Fibroblast of mammary gland (primary cell): ENCODE data around the gene ACAD11.
A peak's percentile ranks its signal among the peaks of the same experiment; 100 is the strongest.

Experiments used
- DNase-seq: peaks from one replicate; pipeline ENCODE4 v3.0.0-alpha.2; 2010; ENCODE audit warnings: low read depth
- H3K4me3 ChIP-seq: 2 replicates; pipeline ENCODE4 v1.5.1; 2011; ENCODE audit warnings: low read depth, mild to moderate bottlenecking, low read length, moderate library complexity; ENCODE audit not compliant: control insufficient read depth
- TF ChIP-seq, protein P1 (sequence below): conservative IDR thresholded peaks from 2 replicates; pipeline ENCODE4 v1.5.1; 2011; ENCODE audit warnings: low read depth, low read length, inconsistent platforms; ENCODE audit not compliant: control insufficient read depth, insufficient read depth

ACAD11 gene

DNA sequence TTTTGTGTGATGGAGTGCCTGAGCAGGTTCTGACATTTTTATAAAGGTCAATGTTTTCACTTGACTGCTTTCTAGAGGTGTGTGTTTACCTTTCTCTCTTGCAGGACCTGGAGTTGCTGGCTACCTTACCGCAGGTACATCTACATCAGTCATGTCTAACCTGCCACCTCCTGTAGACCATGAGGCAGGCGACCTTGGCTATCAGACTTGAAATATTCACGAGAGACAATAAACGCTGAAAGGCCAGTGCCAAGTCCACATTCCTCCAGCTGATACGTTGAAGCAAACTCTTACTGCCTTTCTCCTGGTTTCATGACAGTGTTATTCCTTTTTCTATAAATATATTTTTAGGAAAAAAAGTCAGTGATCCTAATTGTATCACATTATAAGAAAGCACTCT, 121.5 kb downstream of the ACAD11 start:
- no peak for DNase-seq
- H3K4me3 ChIP-seq, result no peak overlapping the region
- TF ChIP-seq, protein P1, sequence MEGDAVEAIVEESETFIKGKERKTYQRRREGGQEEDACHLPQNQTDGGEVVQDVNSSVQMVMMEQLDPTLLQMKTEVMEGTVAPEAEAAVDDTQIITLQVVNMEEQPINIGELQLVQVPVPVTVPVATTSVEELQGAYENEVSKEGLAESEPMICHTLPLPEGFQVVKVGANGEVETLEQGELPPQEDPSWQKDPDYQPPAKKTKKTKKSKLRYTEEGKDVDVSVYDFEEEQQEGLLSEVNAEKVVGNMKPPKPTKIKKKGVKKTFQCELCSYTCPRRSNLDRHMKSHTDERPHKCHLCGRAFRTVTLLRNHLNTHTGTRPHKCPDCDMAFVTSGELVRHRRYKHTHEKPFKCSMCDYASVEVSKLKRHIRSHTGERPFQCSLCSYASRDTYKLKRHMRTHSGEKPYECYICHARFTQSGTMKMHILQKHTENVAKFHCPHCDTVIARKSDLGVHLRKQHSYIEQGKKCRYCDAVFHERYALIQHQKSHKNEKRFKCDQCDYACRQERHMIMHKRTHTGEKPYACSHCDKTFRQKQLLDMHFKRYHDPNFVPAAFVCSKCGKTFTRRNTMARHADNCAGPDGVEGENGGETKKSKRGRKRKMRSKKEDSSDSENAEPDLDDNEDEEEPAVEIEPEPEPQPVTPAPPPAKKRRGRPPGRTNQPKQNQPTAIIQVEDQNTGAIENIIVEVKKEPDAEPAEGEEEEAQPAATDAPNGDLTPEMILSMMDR, result no peak

DNA sequence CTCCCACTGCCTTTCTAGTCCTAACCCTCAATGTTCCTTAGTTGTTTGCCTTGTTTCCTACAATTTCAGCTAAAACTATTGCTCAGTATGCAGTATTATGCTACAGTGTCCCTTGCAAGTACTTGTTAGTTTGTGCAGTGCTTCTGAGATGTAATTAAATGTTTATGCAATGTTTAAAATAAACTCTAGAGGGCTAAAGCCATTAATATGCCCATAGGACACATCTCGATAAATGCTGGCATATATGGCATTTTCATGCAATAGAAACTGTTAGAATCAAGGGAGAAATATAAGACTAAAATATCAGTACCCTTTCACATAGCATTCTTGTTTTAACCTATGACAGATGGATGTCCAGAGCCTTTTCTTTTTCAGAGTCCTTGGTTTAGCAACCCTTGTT, 122.3 kb downstream of the ACAD11 start:
- DNase-seq, result no peak
- TF ChIP-seq, protein P1, result peak; percentile 12
- H3K4me3 ChIP-seq, result no peak overlapping the region

DNA sequence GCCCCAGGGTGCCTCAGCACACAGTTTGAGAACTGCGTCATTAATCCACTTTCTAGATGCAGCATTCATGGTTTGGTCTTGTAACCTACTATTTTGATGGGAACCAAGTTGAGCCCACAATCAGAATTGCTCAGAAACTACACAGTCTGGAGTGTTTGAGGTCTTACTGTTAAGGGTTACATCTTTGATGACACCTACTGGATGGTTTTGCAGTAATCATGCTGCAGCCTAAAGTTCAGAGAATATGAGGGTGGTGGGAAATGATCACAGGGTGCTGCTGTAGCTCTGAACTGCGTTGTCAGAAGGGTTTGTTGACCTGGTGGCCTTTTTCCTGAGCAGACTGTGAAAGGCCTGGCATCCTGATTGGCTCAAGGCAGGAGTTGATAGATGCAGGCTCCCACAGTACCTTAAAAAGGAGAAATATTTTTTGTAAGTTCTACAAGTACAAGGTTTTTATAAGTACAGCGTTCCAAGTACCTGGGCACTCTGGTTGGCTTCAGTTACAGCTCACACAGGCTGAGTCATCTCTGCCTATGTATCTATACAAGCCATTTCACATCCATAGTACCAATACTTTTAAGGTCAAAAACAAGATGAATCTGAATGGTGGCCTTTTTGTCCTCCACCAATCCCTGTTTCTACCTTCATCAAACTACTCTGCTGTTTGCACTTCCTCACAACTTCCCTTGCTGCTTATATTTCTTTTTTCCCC, 123.0 kb downstream of the ACAD11 start:
- no peak overlapping the region for H3K4me3 ChIP-seq
- DNase-seq, result peak; percentile 39
- TF ChIP-seq, protein P1, result peak; percentile 8

DNA sequence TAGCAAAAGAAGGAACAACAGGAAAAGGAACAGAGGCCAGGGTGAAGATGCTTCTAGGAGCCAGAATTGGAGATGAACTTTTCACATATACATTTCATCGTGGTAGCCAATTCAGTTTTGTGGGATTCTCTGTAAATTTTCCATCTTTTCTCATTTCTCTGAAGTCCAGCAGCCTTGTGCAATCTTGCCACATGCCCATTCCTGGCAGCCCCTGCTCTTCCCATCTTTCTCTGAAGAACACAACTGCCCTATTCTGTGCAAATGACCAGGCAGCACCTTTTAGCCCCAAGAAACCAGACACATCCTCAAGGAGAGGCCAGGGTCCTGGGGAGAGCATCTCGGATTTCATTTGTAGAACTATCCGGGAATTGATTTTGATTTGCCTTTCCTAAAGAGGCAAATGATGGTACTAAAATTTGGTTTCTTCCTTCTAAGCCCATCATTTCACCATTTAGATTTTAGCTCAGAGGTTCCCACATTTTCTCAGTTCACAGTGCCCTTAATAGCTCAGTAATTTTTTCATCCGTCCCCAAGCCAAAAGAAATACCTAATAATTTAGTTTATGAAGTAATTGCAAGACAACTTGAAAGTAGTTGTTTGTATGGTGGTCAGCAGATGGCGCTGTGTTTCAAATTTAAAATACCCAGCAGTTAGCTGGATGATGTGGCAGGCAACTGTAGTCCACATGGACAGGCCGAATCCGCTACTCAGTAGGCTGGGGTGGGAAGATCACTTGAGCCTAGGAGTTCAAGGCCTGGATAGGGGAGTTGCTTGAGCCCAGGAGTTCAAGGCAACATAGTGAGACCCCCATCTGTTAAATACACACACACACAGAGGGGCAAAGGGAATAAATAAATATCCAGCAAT, 123.8 kb downstream of the ACAD11 start:
- TF ChIP-seq, protein P1, result peak; percentile 65
- H3K4me3 ChIP-seq, result no peak overlapping the region
- DNase-seq, result peak; percentile 92

DNA sequence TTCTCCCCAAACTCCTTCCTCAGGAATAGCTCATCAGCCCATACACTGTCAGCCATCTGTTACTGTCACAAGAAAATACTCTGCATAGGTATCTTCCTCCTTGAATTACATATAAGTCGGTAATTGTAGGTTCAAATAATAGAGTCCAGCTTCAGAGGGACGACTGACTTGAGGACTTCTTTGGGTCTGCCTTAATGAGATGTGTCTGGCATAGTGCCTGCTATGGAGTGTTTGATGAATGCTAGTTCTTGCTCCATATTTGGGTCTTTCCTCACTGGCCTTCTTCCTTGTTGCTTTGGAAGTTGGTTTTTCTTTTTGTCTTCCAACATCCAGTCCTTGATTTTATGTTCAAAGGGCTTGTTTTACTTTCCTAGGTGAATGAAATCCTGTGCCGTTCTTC, 129.0 kb downstream of the ACAD11 start:
- DNase-seq, result no peak
- no peak overlapping the region for H3K4me3 ChIP-seq
- TF ChIP-seq, protein P1, result no peak

DNA sequence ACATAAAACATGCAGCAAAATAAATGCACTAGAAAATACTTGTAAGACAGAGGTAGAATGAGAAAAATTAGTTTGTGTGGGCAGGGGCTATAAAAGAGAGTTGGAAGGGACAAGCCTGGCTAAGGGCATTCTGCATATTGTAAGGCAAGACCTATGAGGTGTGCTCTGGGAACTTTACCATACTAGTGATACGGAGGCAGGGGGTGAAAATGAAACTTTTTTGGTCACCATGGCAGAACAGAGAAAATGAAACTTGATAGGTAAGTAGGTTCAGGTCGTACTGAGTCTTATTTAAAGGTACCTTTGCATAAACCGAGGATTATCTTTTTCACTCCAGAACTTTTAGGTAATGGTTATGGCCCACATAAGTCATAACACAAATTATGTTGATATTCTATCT, 137.3 kb downstream of the ACAD11 start:
- no peak for DNase-seq
- H3K4me3 ChIP-seq, result no peak overlapping the region
- TF ChIP-seq, protein P1, result no peak
